ENCODE measurements around the gene PLA2G6.

PLA2G6 gene

DNA sequence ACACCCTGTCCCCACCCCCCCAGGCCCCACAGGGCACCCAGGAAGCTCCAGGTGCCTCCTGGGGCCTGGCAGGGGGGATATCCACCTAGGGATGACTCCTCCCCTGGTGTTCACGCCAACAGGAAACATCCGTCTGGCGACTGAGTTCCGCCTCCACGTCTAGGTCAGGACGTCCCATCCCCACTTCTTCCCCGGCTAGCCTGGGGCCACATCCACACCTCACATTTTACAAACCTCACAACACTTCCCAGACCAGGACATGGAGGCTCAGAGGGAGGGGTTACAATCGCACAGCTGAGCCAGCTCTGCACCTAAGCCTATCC is 41.1 kb upstream of the PLA2G6 start:
- TF ChIP-seq POLR2AphosphoS5 (IDR thresholded peaks at IDR 0.05; ENCODE audit: low read depth, low read length) (no peak), PAX5 (IDR thresholded peaks at IDR 0.05; ENCODE audit: insufficient read depth, low read length, severe bottlenecking) (no peak), SPI1 (IDR thresholded peaks at IDR 0.05; ENCODE audit: low read depth, low read length) (no peak), POLR2A (IDR thresholded peaks at IDR 0.05; ENCODE audit: low read depth, low read length) (no peak), TAF1 (IDR thresholded peaks at IDR 0.05; ENCODE audit: low read depth, low read length) (no peak), POU2F2 (IDR thresholded peaks at IDR 0.05; ENCODE audit: low read depth, low read length) (no peak)
- DNase-seq (ENCODE audit: insufficient read length, low spot score) (no peak), FAIRE-seq (no peak)

DNA sequence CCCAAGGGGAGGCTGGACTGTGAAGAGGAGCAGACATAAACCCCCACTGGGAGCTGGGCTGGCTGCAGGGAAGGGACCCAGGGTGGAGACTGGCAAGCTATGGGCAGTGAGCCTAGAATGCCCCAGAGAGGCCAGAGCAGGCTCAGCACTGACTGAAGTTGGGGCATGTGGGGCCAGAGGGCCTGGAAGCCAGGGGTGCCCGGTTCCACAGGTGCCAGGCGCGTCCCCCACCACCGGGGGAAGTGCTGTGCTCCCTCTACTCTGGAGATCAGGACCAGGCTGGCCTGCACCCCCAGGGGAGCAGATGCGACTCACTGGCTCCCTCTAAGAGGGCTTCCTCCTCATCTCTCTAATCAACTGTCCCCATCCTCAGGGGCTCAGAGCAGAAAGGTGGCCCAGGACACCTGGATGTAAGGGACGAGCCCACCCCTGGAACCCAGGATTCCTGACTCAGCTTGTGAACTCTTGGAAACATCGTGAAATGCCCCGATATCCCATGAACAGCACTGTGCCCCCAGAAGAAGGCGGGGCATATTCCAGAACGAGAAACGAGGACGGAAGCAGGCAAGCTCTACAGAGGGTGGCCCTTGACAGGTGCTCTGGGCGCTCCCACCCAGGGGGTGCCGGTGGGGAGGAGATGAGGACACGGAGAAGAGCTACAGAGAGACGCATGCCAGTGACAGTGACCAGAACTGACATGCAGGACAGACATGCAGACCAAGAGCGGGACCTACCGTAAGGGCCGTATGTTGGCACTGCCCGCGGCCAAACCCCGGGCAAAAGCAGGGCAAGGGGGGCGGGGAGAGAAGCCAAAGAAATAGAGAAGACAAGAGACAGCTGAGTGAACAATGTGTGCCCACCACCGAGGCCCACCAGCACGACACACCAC is 40.5 kb upstream of the PLA2G6 start:
- no peak for FAIRE-seq
- DNase-seq (ENCODE audit: insufficient read length, low spot score), result no peak
- TF ChIP-seq POLR2AphosphoS5 (IDR thresholded peaks at IDR 0.05; ENCODE audit: low read depth, low read length), result no peak
- TF ChIP-seq POLR2A (IDR thresholded peaks at IDR 0.05; ENCODE audit: low read depth, low read length), result no peak
- TF ChIP-seq PAX5 (IDR thresholded peaks at IDR 0.05; ENCODE audit: insufficient read depth, low read length, severe bottlenecking), result no peak
- TF ChIP-seq POU2F2 (IDR thresholded peaks at IDR 0.05; ENCODE audit: low read depth, low read length), result no peak
- TF ChIP-seq SPI1 (IDR thresholded peaks at IDR 0.05; ENCODE audit: low read depth, low read length), result no peak
- TF ChIP-seq TAF1 (IDR thresholded peaks at IDR 0.05; ENCODE audit: low read depth, low read length), result no peak

DNA sequence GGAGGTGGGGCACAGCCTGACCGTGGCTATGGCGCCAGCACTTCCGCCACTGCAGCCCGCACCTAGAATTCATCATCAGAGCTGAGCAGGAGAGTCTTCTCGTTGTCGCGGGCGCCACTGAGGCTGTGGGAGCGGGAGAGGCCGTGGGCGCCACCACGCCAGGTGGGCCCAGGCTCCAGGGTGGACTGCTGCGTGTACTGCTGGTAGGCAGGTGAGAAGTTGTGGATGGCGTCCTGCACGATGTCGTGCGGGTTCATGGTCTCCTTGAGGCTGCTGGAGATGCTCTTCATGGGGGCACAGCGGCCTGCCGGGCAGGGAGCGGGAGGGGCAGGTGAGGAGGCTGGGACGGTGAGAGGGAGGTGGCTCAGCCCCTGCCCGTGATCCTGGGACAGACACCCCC is 39.8 kb upstream of the PLA2G6 start:
- FAIRE-seq (no peak), DNase-seq (ENCODE audit: insufficient read length, low spot score) (no peak)
- TF ChIP-seq POLR2A (IDR thresholded peaks at IDR 0.05; ENCODE audit: low read depth, low read length) (no peak), PAX5 (IDR thresholded peaks at IDR 0.05; ENCODE audit: insufficient read depth, low read length, severe bottlenecking) (no peak), POU2F2 (IDR thresholded peaks at IDR 0.05; ENCODE audit: low read depth, low read length) (no peak), TAF1 (IDR thresholded peaks at IDR 0.05; ENCODE audit: low read depth, low read length) (no peak), POLR2AphosphoS5 (IDR thresholded peaks at IDR 0.05; ENCODE audit: low read depth, low read length) (no peak), SPI1 (IDR thresholded peaks at IDR 0.05; ENCODE audit: low read depth, low read length) (no peak)

DNA sequence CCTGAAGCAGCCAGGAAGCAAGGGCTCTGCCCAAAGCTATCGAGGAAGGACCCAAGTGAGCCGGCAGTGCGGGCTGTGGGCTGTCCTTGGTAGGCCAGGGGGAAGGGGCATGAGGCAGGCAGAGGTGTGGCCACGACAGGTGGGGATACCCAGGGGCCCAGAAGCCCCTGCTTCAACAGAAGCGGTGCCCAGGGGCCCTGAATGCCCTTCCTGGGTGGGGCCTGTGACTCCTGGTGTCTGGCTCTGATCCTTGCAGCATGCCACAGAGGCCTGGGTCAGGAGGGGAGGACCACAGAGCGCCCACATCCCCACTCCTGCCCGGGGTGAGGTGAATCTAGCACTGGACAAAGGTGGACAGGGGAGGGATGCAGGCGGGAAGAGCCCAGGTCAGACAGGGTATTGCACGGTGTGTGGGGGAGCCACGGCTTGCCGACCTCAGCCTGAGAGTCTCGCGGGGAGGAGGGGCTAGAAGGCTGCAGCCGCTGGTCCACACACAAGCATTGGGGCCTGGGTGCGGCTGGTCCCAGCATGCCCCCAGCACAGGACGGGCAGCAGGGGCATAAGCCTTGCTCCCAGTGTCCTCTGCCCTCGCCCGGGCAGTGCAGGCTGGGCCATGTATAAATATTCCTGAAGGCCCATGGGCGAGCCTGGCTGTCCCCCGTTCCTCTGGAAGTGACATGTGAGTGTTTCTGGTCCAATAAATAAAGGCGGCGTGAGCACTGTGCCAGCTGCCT is 39.2 kb upstream of the PLA2G6 start:
- TF ChIP-seq TAF1 (IDR thresholded peaks at IDR 0.05; ENCODE audit: low read depth, low read length), result no peak
- no peak for TF ChIP-seq SPI1 (IDR thresholded peaks at IDR 0.05; ENCODE audit: low read depth, low read length)
- TF ChIP-seq POLR2AphosphoS5 (IDR thresholded peaks at IDR 0.05; ENCODE audit: low read depth, low read length), result no peak
- no peak for DNase-seq (ENCODE audit: insufficient read length, low spot score)
- FAIRE-seq, result no peak

DNA sequence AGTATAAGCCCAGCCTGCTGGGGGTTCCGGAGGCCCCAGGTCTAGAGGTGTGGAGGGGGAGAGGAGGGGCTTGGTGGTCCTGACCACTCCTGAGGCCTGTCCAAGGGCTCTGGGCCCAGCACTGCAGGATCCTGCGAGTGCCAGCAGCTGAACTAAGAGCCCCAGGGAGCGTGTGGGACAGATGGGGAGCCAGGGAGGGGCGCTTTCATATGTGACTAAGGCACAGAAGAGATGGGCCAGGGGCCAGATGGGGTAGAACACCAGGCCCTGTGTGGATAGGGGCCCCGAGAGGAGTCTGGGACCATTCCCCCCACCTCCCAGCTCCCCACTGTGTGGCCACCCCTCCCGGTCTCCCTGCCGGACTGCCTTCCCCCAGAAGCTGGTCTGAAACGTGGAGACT is 38.5 kb upstream of the PLA2G6 start:
- DNase-seq (ENCODE audit: insufficient read length, low spot score) (no peak), FAIRE-seq (no peak)
- TF ChIP-seq POLR2AphosphoS5 (IDR thresholded peaks at IDR 0.05; ENCODE audit: low read depth, low read length), result no peak
- no peak for TF ChIP-seq POU2F2 (IDR thresholded peaks at IDR 0.05; ENCODE audit: low read depth, low read length)
- no peak for TF ChIP-seq POLR2A (IDR thresholded peaks at IDR 0.05; ENCODE audit: low read depth, low read length)
- TF ChIP-seq TAF1 (IDR thresholded peaks at IDR 0.05; ENCODE audit: low read depth, low read length), result no peak
- TF ChIP-seq SPI1 (IDR thresholded peaks at IDR 0.05; ENCODE audit: low read depth, low read length), result no peak
- no peak for TF ChIP-seq PAX5 (IDR thresholded peaks at IDR 0.05; ENCODE audit: insufficient read depth, low read length, severe bottlenecking)

DNA sequence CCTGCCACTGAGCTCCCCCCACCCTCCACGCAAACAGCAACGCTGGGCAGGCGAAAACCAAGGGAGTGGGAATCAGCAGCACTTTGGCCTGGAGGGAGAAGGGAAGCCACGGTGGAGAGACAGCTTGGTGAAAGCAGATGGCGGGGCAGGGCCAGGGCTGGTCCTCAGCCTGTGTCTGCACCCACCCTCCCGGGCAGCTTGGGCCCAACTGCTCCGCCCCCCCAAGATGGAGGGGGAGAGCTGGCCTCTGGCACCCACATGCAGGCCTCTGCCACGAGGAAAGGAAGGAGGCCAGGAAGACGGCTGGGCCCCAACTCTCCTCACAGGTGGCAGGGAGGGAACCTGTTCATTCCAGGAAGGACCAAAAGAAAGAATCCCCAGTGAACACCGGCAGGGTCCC is 38.0 kb upstream of the PLA2G6 start:
- DNase-seq (ENCODE audit: insufficient read length, low spot score), result no peak
- TF ChIP-seq PAX5 (IDR thresholded peaks at IDR 0.05; ENCODE audit: insufficient read depth, low read length, severe bottlenecking) (no peak), POLR2A (IDR thresholded peaks at IDR 0.05; ENCODE audit: low read depth, low read length) (no peak)

DNA sequence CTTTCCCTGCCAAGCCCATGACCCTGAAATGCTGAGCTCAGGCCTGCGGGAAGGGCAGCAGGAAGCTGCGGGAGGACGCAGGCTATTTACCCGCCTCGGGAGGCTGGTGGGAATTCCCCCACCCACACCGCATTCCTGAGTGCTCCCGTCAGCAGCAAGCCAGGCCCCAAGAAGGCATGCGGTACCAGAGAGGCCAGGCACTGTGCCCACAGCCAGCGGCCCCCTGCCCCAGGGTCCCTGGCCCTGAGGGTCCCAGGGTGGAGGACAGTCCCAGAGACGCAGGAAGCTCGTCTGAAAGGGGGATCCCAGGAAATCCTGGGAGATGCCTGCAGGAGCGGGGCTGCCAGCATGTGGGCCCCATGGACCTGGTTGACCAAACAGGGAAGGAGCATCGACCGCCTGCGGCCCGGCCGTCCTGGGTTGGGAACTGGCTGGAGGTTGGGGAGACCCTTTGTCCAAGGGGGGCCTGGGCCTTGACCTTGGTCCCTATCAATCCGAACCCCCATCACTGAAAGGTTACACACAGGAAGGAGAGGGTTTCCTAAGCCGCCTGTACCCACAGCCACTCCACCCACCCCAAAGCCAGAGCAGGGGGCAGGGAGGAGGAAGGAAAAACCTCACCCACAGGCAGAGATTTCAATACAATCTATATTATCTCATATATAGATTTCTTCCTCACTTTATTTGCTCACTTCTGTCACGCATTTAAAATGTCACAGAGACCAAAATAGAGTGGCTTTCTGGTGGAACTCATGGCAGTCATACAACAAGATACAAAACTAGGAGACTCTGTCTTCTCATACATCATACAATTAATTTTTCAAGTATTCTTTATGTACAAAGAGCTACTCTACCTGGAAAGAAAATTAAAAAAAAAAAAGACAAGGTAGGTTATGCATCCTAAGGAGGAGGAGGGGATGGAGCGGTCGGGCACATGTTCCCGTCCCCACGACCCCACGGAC is 37.3 kb upstream of the PLA2G6 start:
- FAIRE-seq (peak; percentile 72), DNase-seq (ENCODE audit: insufficient read length, low spot score) (no peak)

More for the DNA sequence above, 38.0 kb upstream of the PLA2G6 start:
- FAIRE-seq, result no peak

DNA sequence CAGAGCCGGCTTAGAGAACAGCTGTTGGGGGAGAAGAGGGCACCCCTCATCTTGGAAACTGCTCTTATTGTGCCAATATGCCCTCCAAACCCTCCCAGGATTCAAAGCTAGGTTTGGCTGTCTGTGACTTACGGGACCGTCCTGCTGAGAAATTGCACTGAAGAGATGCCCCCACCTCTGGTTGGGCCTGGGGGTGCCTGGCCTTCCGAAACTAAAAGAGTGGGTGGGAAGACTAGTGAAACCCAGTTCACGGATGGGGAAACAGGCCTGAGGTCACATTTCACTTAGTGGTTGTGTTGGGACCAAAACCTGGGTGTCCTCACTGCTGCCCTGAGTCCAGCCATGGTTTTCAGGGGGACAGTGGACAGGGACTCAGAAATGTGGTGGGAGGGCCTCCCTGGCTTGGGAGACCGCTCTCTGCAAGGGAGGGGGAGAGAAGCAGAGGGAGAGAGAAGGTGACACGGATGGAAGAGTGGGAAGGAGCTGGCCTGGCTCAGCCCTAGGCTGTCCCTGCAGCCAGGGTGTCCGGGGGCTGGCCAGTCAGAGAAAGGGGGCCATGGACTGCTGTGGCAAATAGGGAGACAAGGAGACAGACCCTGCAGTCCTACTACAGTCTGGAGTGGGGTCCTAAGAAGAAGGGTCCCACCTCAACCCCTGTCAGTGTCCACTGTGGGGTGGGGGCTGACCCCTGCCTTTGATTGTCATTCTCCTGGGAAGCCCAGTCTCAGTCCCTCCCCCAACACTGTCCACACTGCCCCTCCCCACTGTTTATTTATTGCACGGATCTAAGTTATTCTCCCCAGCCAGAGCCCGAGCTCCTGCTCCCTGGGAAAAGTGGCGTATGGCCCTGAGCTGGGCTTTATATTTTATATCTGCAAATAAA is 33.8 kb upstream of the PLA2G6 start:
- DNase-seq (ENCODE audit: insufficient read length, low spot score) (no peak), FAIRE-seq (peak; percentile 28)
- TF ChIP-seq PAX5 (IDR thresholded peaks at IDR 0.05; ENCODE audit: insufficient read depth, low read length, severe bottlenecking), result no peak
- TF ChIP-seq POLR2AphosphoS5 (IDR thresholded peaks at IDR 0.05; ENCODE audit: low read depth, low read length), result no peak
- no peak for TF ChIP-seq POLR2A (IDR thresholded peaks at IDR 0.05; ENCODE audit: low read depth, low read length)
- TF ChIP-seq TAF1 (IDR thresholded peaks at IDR 0.05; ENCODE audit: low read depth, low read length), result no peak
- no peak for TF ChIP-seq POU2F2 (IDR thresholded peaks at IDR 0.05; ENCODE audit: low read depth, low read length)
- TF ChIP-seq SPI1 (IDR thresholded peaks at IDR 0.05; ENCODE audit: low read depth, low read length), result no peak

More for the DNA sequence above, 37.3 kb upstream of the PLA2G6 start:
- TF ChIP-seq TAF1 (IDR thresholded peaks at IDR 0.05; ENCODE audit: low read depth, low read length), result no peak
- no peak for TF ChIP-seq POU2F2 (IDR thresholded peaks at IDR 0.05; ENCODE audit: low read depth, low read length)
- no peak for TF ChIP-seq POLR2AphosphoS5 (IDR thresholded peaks at IDR 0.05; ENCODE audit: low read depth, low read length)
- no peak for TF ChIP-seq PAX5 (IDR thresholded peaks at IDR 0.05; ENCODE audit: insufficient read depth, low read length, severe bottlenecking)
- TF ChIP-seq SPI1 (IDR thresholded peaks at IDR 0.05; ENCODE audit: low read depth, low read length), result no peak
- no peak for TF ChIP-seq POLR2A (IDR thresholded peaks at IDR 0.05; ENCODE audit: low read depth, low read length)
